ENCODE measurements around the gene RPL37A.

- TF ChIP-seq, protein P1, sequence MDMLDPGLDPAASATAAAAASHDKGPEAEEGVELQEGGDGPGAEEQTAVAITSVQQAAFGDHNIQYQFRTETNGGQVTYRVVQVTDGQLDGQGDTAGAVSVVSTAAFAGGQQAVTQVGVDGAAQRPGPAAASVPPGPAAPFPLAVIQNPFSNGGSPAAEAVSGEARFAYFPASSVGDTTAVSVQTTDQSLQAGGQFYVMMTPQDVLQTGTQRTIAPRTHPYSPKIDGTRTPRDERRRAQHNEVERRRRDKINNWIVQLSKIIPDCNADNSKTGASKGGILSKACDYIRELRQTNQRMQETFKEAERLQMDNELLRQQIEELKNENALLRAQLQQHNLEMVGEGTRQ (CRISPR knock-in tag; IDR thresholded peaks at IDR 0.05), result no peak
- no peak for TF ChIP-seq ESRRA (IDR thresholded peaks at IDR 0.05; ENCODE audit: borderline replicate concordance, low read depth)
- no peak for TF ChIP-seq XRCC4 (IDR thresholded peaks at IDR 0.05; ENCODE audit: extremely low read depth, insufficient read depth, insufficient read length)
- no peak for TF ChIP-seq TOE1 (IDR thresholded peaks at IDR 0.05; ENCODE audit: borderline replicate concordance)
- no peak for TF ChIP-seq TOE1 (CRISPR knock-in tag; IDR thresholded peaks at IDR 0.05; ENCODE audit: borderline replicate concordance, low read depth)
- TF ChIP-seq CHD4 (IDR thresholded peaks at IDR 0.05; ENCODE audit: insufficient read depth, insufficient replicate concordance, low read depth, low read length, poor library complexity, severe bottlenecking), result no peak
- no peak for TF ChIP-seq SUPT5H (IDR thresholded peaks at IDR 0.05)
- TF ChIP-seq MAZ (CRISPR knock-in tag; conservative IDR thresholded peaks at IDR 0.05 in 1 of 2, IDR thresholded peaks at IDR 0.05 in 1 of 2), result no peak
- TF ChIP-seq, protein P2, sequence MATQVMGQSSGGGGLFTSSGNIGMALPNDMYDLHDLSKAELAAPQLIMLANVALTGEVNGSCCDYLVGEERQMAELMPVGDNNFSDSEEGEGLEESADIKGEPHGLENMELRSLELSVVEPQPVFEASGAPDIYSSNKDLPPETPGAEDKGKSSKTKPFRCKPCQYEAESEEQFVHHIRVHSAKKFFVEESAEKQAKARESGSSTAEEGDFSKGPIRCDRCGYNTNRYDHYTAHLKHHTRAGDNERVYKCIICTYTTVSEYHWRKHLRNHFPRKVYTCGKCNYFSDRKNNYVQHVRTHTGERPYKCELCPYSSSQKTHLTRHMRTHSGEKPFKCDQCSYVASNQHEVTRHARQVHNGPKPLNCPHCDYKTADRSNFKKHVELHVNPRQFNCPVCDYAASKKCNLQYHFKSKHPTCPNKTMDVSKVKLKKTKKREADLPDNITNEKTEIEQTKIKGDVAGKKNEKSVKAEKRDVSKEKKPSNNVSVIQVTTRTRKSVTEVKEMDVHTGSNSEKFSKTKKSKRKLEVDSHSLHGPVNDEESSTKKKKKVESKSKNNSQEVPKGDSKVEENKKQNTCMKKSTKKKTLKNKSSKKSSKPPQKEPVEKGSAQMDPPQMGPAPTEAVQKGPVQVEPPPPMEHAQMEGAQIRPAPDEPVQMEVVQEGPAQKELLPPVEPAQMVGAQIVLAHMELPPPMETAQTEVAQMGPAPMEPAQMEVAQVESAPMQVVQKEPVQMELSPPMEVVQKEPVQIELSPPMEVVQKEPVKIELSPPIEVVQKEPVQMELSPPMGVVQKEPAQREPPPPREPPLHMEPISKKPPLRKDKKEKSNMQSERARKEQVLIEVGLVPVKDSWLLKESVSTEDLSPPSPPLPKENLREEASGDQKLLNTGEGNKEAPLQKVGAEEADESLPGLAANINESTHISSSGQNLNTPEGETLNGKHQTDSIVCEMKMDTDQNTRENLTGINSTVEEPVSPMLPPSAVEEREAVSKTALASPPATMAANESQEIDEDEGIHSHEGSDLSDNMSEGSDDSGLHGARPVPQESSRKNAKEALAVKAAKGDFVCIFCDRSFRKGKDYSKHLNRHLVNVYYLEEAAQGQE (IDR thresholded peaks at IDR 0.05; ENCODE audit: borderline replicate concordance), result no peak
- TF ChIP-seq, protein P2 (CRISPR knock-in tag; IDR thresholded peaks at IDR 0.05; ENCODE audit: low read depth), result no peak
- no peak for TF ChIP-seq EZH2 (IDR thresholded peaks at IDR 0.05; ENCODE audit: borderline replicate concordance, low read depth, low read length)
- TF ChIP-seq FOXK1 (CRISPR knock-in tag; IDR thresholded peaks at IDR 0.05; ENCODE audit: borderline replicate concordance), result no peak
- no peak for TF ChIP-seq SMAD4 (CRISPR knock-in tag; conservative IDR thresholded peaks at IDR 0.05)
- TF ChIP-seq CTCF (IDR thresholded peaks at IDR 0.05 in 2 of 3, conservative IDR thresholded peaks at IDR 0.05 in 1 of 3; ENCODE audit: insufficient read depth in 2 of 3, low read depth in 1 of 3, low read length in 3 of 3), result no peak
Measured at GRCh38 chr2:216486708-216487107, 11.9 kb upstream of the RPL37A start.
